ENCODE measurements around the gene CREG1. TPM values are rescaled to one million over a fixed set of nuclear protein-coding genes. Genes with fewer than 3 reads are reported as not detected.

CREG1 gene
- total RNA-seq, 1 experiment from 2014 or later, result 7.7 TPM

GRCh38 chr1:167496797-167497619 is 56.6 kb downstream of the CREG1 start:
- Histone ChIP-seq H3K27ac (ENCODE audit: low read depth, low read length, poor library complexity, severe bottlenecking) (no peak overlapping the region), H3K4me3 (ENCODE audit: low read depth, low read length, poor library complexity, severe bottlenecking) (no peak overlapping the region), H3K36me3 (ENCODE audit: insufficient read depth, low read length, poor library complexity, severe bottlenecking) (no peaks in the 10 kb centered on the region), H3K4me1 (ENCODE audit: insufficient read depth, low read length, poor library complexity, severe bottlenecking) (no peaks in the 10 kb centered on the region), H3K9me3 (ENCODE audit: low read depth, low read length, poor library complexity, severe bottlenecking) (no peaks in the 10 kb centered on the region), H3K27me3 (replicated peaks; ENCODE audit: insufficient read depth, low read depth, low read length, poor library complexity) (peaks cover 25% of the 10 kb centered on the region)
- intact Hi-C loops (cut with micrococcal nuclease; ENCODE audit: unreplicated experiment), result no loop called here
- ChIA-PET CTCF (no interaction called here), POLR2A (ENCODE audit: low non-redundant PET) (no interaction called here)
- no TSS peak for BruUV-seq (replicated peaks)
- TF ChIP-seq EZH2 (IDR thresholded peaks at IDR 0.05; ENCODE audit: borderline replicate concordance, low read depth, low read length, poor library complexity, severe bottlenecking) (no peak), CTCF (conservative IDR thresholded peaks at IDR 0.05; ENCODE audit: low read depth, low read length) (no peak)
- no peak for DNase-seq (ENCODE audit: low spot score)

- Histone ChIP-seq H3K4me1 (ENCODE audit: insufficient read depth, low read length, poor library complexity, severe bottlenecking) (no peaks in the 10 kb centered on the region), H3K36me3 (ENCODE audit: insufficient read depth, low read length, poor library complexity, severe bottlenecking) (no peaks in the 10 kb centered on the region), H3K27me3 (replicated peaks; ENCODE audit: insufficient read depth, low read depth, low read length, poor library complexity) (peaks cover 25% of the 10 kb centered on the region), H3K27ac (ENCODE audit: low read depth, low read length, poor library complexity, severe bottlenecking) (no peak overlapping the region), H3K9me3 (ENCODE audit: low read depth, low read length, poor library complexity, severe bottlenecking) (no peaks in the 10 kb centered on the region), H3K4me3 (ENCODE audit: low read depth, low read length, poor library complexity, severe bottlenecking) (no peak overlapping the region)
- POLR2A ChIA-PET (ENCODE audit: low non-redundant PET), result no interaction called here
- no peak for DNase-seq (ENCODE audit: low spot score)
- CTCF ChIA-PET, result no interaction called here
- BruUV-seq (replicated peaks), result no TSS peak
- intact Hi-C loops (cut with micrococcal nuclease; ENCODE audit: unreplicated experiment), result no loop called here
- no peak for TF ChIP-seq CTCF (conservative IDR thresholded peaks at IDR 0.05; ENCODE audit: low read depth, low read length)
- no peak for TF ChIP-seq EZH2 (IDR thresholded peaks at IDR 0.05; ENCODE audit: borderline replicate concordance, low read depth, low read length, poor library complexity, severe bottlenecking)
These were observed 60.2 kb downstream of the CREG1 start for GRCh38 chr1:167493372-167493771.

GRCh38 chr1:167492481-167492910 is 61.1 kb downstream of the CREG1 start:
- no peak for DNase-seq (ENCODE audit: low spot score)
- intact Hi-C loops (cut with micrococcal nuclease; ENCODE audit: unreplicated experiment), result no loop called here
- POLR2A ChIA-PET (ENCODE audit: low non-redundant PET), result no interaction called here
- H3K27ac ChIP-seq (ENCODE audit: low read depth, low read length, poor library complexity, severe bottlenecking), result no peak overlapping the region
- H3K4me1 ChIP-seq (ENCODE audit: insufficient read depth, low read length, poor library complexity, severe bottlenecking), result no peaks in the 10 kb centered on the region
- no peaks in the 10 kb centered on the region for H3K36me3 ChIP-seq (ENCODE audit: insufficient read depth, low read length, poor library complexity, severe bottlenecking)
- no TSS peak for BruUV-seq (replicated peaks)
- H3K27me3 ChIP-seq (replicated peaks; ENCODE audit: insufficient read depth, low read depth, low read length, poor library complexity), result peaks cover 25% of the 10 kb centered on the region
- H3K4me3 ChIP-seq (ENCODE audit: low read depth, low read length, poor library complexity, severe bottlenecking), result no peak overlapping the region
- CTCF ChIA-PET, result no interaction called here
- no peaks in the 10 kb centered on the region for H3K9me3 ChIP-seq (ENCODE audit: low read depth, low read length, poor library complexity, severe bottlenecking)
- TF ChIP-seq EZH2 (IDR thresholded peaks at IDR 0.05; ENCODE audit: borderline replicate concordance, low read depth, low read length, poor library complexity, severe bottlenecking), result no peak
- TF ChIP-seq CTCF (conservative IDR thresholded peaks at IDR 0.05; ENCODE audit: low read depth, low read length), result no peak

All from A673 (cell line).